GM21723 (cell line): Measurements from ENCODE around the gene INF2.

Source experiments
- ATAC-seq: cut with Tn5 transposase; IDR thresholded peaks from one replicate; pipeline ENCODE4 v1.9.1; 2021; ENCODE audit warnings: mild to moderate bottlenecking, moderate library complexity; ENCODE audit not compliant: unreplicated experiment

INF2 gene

DNA sequence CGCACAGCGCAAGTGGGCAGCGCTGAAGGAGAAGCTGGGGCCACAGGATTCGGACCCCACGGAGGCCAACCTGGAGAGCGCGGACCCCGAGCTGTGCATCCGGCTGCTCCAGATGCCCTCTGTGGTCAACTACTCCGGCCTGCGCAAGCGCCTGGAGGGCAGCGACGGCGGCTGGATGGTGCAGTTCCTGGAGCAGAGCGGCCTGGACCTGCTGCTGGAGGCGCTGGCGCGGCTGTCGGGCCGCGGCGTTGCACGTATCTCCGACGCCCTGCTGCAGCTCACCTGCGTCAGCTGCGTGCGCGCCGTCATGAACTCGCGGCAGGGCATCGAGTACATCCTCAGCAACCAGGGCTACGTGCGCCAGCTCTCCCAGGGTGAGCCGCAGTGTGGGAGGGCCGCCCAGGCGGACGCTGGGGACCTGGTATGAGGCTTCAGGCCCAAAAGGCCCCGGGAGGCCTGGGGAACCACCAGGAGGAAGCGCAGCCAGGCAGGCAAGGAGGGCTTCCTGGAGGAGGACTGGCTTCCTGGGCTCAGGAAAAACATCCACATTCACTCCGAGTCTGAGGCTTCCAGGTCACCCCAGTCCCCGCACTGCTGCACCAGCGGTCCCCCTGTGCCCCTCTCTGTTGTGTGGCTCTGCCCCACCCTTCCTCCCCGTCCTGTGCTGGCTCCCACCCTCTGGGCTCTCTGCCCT, 12.1 kb downstream of the INF2 start:
- no peak for ATAC-seq

DNA sequence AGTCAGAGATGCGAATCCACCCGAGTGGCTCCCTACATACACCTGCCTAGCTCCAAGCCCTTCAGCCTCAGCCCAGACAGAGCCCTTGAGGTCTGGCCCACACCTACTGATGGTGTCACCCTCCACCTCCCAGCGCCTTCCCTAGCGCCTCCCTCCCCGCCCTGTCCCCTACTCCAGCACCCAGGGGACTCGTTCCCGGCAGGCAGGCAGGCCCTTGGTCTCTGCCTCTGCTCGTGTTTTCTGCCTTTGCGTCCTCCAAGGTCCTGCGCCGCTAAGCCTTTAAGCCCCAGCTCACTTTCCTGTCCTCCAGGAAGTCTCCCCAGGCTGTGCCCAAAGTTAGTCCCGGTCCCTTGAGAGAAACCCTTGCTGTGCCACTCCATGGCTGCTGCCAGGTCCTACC, 12.7 kb downstream of the INF2 start:
- no peak for ATAC-seq

DNA sequence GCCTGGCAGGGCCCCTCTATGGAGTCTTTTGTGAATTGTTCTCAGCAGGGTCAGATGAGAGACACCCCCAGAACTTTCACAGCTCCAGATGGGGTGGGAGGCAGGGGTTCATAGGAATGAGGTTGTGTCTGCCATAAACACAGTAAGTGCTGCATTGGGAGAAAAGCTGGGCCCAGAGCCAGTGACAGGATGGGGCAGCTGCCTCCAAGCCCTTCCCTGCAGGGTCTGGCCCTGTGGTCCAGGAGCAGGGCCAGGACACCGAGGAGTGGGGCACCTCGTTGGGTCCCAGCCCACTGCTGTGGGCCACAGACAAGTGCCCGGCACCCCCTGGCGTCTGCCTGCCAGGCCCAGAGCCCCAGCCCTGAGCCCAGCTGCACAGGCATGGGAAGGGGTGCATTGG, 13.3 kb downstream of the INF2 start:
- no peak for ATAC-seq

DNA sequence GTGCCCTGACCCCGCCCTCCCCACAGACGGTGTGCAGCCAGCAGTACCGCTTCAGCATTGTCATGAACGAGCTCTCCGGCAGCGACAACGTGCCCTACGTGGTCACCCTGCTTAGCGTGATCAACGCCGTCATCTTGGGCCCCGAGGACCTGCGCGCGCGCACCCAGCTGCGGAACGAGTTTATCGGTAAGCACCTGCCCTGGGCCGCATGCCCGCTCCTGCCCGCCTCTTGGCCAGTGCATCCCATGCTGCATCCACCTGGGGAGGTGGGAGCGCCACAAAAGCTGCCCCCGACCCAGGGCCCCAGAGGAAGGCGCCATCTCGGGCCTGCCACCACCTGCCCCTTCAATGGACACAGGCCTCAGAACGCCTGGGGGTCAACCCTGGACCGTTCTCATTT, 13.9 kb downstream of the INF2 start:
- ATAC-seq = no peak

DNA sequence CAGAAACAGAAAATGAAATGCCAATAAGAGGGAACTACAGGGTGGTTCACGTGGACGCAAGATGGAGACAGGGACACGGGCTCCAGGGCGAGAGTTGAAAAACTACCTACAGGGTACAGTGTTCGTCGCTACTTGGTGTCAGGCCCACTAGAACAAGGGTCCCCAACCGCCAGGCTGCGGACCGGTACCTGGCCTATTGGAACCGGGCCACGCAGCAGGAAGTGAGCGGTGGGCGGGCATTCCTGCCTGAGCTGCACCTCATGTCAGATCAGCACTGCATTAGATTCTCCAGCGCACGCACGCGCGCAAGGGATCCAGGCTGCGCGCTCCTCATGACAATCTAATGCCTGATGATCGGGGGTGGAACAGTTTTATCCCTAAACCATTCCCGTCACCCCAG, 14.8 kb downstream of the INF2 start:
- no peak for ATAC-seq

DNA sequence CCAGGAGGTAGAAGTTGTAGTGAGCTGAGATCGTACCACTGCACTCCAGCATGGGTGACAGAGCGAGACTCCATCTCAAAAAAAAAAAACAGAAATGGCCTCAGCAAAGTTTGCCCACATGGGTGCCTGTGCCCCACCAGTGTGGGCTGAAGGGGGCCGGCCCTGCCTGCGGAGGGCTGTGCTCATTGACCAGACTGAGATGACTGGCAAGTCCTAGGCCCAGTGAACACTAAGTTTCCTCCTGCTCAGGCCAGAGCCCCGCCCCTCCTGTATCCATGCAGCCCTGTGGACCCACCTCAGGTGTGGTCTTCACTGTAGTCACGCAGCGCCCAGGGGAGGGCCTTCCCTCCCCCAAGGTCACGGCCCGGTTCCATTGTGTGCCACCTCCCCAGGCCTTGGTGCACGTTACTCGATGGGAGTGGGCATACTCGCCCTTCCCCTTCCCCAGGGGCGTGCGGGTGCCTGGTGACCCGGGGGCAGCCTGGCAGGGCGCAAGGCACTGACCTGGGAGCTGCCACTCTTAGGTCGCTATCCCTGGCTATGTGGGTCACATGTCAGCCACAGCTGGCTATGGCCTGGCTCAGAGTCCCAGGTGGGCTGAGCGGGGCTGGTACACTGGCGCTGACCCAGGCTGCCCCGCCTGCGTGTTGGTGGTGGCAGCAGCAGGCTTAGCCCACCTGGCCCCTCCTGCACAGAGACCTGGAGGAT, 16.1 kb downstream of the INF2 start:
- no peak for ATAC-seq

DNA sequence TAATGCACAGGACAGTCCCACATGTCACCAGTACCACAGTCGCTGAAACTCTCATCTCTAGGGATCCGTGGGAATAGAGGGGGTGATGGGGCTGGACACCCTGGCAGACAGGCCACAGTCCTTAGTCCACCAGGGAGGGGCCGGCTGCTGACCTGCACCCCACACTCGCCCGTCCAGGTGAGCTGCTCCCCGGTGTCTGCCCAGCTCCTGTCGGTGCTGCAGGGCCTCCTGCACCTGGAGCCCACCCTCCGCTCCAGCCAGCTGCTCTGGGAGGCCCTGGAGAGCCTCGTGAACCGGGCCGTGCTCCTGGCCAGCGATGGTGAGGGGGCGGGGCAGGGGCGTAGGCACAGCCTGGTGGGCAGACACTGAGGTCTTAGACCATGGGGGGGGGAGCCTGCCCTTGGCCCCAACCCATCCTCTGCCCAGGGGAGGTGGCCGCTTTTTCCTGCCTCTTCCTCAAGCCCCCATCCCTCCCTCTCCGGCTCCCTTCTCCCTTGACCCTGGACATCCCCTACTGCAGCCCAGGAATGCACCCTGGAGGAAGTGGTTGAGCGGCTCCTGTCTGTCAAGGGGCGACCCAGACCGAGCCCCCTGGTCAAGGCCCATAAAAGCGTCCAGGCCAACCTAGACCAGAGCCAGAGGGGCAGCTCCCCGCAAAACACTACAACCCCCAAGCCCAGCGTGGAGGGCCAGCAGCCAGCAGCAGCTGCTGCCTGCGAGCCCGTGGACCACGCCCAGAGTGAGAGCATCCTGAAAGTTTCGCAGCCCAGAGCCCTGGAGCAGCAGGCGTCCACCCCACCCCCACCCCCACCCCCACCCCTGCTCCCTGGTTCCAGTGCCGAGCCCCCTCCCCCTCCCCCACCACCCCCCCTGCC, 17.6 kb downstream of the INF2 start:
- no peak for ATAC-seq

DNA sequence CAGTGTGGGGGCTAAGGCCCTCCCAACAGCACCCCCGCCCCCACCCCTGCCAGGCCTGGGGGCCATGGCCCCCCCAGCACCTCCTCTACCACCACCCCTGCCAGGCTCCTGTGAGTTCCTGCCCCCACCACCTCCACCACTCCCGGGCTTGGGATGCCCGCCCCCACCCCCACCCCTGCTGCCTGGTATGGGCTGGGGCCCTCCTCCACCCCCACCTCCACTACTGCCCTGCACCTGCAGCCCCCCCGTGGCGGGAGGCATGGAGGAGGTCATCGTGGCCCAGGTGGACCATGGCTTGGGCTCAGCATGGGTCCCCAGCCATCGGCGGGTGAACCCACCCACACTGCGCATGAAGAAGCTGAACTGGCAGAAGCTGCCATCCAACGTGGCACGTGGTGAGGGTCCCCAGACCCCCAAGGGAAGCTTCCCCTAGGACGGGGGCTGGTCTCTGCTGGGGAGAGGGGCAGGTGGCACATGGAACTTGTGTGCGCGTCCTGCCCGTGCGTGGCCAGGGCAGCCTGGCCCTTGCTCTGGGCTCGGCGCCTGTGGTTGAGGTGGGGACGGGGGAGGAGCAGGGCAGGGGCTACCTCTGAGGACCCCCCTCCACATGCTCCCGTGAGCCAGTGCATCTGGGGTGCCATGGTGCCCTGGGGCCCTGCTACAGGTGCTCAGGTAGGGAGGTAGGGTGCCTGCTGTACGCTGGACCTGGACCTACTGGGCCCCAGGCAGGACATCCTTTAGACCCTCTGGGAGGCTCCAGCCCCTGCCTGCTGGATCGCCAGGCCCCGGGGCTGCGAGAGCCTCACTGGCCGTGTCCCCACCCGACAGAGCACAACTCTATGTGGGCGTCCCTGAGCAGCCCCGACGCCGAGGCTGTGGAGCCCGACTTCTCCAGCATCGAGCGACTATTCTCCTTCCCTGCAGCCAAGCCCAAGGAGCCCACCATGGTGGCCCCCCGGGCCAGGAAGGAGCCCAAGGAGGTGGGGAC, 18.5 kb downstream of the INF2 start:
- ATAC-seq = no peak

DNA sequence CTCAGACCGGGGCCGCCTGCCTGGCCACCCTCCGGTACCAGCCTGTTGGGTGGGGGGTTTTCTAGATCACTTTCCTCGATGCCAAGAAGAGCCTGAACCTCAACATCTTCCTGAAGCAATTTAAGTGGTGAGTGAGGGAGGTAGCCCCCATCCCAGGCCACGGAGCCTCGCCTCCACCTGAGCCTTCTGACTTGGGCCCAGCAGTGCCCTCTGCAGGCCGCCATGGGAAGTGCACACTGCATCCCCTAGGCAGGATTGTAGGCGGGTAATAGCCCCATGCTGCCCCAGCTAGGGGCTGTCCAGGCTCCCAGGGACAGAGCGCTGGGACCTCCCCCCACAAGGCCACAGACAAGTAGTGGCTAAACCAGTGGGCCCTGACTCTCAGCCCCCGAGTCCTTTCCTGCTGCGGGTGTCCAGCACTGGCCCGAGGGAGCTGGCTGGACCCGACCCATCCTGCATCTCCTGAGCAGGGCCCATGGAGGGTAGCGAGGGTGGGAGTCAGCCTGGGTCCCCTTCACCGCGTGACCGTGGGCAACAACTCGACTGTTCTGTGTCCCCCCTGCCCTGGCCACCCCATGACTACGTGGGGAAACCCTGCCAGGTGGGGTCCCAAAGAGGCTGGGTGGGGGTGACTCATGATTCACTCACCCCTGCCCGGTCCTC, 19.3 kb downstream of the INF2 start:
- ATAC-seq = no peak

DNA sequence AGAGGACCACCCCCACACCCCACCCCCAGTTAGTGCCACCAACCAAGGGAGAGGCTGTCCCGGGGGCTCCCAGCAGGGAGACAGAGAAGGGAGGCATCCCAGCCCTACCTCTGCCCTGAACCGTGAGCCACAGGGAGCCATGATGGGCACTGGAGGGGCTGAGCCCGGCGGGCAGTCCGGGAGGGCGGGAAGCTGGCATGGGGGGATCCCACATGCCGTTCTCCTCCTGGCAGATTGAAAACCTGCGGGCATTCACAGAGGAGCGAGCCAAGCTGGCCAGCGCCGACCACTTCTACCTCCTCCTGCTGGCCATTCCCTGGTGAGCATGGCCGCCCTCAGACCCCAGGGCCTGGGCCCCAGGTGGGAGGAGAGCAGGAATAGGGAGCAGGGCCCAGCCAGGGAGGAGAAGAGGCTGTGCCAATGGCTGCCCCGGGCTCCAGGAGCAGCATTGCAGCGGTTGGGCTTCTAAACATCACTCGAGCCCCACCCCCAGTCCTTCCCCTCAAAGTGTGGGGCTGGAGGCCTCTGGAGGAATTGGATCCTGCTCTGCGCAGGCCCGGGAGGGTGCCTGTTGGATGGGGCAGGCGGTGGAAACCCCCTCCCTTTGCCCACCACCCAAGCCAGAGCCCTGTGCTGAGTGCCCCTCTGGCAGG, 20.1 kb downstream of the INF2 start:
- no peak for ATAC-seq

DNA sequence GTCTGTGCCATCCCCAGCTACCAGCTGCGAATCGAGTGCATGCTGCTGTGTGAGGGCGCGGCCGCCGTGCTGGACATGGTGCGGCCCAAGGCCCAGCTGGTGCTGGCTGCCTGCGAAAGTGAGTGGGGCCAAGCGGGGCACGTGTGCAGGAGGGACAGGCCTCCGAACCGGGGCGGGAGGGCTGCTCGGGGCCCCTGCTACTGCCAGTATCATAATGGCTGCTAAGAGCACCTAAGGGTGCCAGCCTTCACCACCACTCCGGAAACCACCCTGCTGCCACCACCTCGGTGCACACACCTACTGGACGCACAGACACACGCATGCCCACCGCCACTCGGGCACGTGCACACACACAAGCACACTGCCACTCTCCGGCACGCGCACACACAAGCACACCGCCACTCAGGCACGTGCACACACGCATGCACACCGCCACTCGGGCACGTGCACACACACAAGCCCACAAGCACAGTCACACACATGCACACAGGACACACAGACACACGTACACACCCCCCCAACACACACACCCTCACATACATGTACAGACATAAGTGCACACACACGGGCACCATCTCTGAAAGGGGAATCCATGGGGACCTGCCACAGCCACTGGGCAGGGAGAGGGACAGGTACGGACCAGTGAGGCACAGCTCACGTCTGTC, 20.8 kb downstream of the INF2 start:
- no peak for ATAC-seq

DNA sequence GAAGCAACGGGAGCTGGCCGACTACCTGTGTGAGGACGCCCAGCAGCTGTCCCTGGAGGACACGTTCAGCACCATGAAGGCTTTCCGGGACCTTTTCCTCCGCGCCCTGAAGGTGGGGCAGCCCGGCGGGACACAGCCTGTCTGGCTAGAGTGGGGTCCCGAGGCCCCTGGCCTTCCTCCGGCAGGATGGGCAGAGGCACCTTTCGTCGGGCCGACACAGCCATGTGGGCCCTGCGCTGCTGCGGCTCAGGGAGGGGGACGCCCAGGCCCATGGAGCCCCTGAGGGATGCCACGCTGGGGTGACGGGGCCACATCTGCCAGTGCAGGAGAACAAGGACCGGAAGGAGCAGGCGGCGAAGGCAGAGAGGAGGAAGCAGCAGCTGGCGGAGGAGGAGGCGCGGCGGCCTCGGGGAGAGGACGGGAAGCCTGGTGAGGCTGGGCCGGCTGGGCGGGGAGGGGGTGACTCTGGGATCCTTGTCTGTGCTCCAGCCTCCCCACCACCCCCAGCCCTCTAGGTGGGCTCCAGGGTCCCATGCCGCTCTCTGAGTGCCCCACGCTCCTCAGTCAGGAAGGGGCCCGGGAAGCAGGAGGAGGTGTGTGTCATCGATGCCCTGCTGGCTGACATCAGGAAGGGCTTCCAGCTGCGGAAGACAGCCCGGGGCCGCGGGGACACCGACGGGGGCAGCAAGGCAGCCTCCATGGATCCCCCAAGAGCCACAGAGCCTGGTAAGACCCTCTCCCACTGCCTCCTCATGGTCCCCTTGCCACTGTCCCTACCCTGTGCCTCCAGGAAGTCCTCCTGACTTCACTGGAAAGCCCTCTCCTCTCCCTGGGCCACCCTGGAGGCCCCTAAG, 23.7 kb downstream of the INF2 start:
- ATAC-seq = no peak

DNA sequence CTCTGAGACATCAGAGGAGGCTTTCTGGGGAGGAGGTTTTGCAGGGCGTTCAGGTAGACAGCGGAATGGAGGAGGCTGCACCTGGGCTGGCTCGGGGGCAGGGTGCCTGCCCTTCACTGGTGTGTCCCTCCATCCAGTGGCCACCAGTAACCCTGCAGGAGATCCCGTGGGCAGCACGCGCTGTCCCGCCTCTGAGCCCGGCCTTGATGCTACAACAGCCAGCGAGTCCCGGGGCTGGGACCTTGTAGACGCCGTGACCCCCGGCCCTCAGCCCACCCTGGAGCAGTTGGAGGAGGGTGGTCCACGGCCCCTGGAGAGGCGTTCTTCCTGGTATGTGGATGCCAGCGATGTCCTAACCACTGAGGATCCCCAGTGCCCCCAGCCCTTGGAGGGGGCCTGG, 24.6 kb downstream of the INF2 start:
- no peak for ATAC-seq

DNA sequence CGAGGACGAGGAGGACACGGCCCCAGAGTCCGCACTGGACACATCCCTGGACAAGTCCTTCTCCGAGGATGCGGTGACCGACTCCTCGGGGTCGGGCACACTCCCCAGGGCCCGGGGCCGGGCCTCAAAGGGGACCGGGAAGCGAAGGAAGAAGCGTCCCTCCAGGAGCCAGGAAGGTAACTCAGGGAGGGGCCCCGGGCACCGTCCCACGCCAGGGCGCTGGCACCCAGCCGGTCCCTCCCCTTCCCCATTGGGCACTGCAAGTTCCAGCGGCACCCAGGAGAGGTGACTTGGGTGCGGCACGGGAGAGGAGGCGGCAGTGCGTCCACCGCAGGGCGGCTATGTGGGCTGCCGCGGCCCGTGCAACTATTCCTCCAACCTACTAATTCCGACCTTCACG, 25.3 kb downstream of the INF2 start:
- no peak for ATAC-seq

DNA sequence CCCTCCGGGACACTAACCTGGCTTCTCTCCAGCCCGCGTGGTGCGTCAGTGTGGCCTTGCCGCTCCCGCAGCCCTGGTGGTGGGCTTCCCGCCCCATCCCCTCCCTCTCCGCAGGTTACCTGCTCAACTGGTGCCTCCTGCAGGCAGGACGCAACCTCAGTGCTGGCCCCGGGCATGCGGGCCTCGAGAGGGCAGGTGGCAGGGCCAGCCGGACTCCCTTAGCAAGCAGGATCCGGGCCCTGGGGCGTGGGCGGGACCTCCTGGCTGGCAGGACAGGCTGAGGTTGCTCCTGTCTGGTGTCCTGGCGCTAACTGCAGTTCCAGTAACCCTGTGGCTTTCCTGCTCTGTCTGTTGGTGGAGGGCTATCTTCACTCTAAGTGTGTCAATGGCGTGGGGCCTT, 26.0 kb downstream of the INF2 start:
- ATAC-seq = no peak

DNA sequence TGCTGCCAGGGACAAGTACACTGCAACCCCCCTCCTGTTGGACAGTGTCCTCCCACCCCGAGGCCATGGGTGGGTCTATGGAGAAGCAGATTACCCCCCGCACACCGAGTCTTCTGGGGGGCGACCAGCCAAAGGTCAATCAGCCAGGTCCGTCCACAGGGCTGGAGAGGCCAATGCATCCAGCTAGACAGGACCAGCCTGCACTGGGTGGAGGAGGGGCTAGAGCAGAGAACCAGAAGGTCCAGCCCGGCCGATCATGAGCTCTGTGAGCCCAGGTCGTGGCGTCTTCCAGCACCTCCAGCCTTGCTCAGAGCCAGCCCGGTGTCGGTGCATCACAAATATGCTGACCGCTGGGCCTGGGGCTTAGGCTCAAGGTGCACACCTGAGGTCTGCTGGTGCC, 26.5 kb downstream of the INF2 start:
- ATAC-seq = no peak

DNA sequence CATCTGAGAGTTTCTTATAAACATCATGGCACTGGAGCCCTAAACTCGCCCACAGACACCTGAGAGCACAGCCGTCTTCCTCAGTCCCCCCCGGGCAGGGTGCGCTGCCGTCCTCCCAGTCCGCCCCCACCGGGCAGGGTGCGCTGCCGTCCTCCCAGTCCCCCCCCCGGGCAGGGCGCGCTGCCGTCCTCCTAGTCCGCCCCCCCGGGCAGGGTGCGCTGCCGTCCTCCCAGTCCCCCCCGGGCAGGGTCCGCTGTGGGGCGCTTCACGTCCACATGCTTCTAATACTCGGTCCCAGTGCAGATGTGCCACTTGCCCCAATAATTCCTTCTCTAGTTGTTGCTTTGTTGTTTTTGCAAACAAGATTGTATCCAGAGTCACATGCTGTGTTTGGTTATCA, 27.7 kb downstream of the INF2 start:
- no peak for ATAC-seq

DNA sequence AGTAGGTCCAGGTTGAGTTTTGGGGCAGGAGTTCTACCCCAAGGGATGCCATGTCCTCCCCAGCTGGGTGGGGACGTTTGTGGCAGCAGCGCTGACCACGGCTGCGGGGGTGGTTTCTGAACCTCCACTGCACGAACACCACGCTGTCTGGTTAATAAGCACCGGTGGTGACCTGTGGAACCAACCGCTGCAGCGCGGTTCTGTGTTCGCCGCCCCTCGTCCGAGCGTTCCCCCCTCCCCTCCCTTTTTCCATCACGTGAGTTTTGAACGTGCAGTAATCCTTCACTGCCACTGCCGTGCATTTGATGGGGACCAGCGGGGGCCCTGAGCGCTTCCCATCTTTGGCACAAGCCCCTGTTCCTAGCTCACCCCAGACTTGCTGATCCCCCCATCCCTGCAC, 28.2 kb downstream of the INF2 start:
- no peak for ATAC-seq
